Gastroesophageal sphincter (tissue), 4 donors: Measurements from ENCODE around the gene HSD17B14. TPM values are rescaled to one million over a fixed set of nuclear protein-coding genes. Genes with fewer than 3 reads are reported as not detected.

Experiments used
- ATAC-seq: fragments of 150-250 bp; one replicate; pipeline ENCODE4 v1.9.1; 2016; ENCODE audit warnings: mild to moderate bottlenecking, moderate library complexity
- H3K27ac ChIP-seq, 4 donors: fragments of 200-600 bp; sonication (generic) in 3 of 4; 1 replicate in 3 of 4; 2 replicates in 1 of 4; pipeline ENCODE4 v1.5.1; 2016 to 2019
- H3K27me3 ChIP-seq: fragments of 200-600 bp; sonication (generic); one replicate; pipeline ENCODE4 v1.5.1; 2019
- H3K36me3 ChIP-seq, 2 donors: fragments of 200-600 bp; sonication (generic); one replicate each; pipeline ENCODE4 v1.5.1; 2019; ENCODE audit warnings: control low read depth in 1 of 2
- H3K4me1 ChIP-seq, 3 donors: fragments of 200-600 bp; sonication (generic); 1 replicate in 2 of 3; 2 replicates in 1 of 3; pipeline ENCODE4 v1.5.1; 2016 to 2019; ENCODE audit warnings: control low read depth in 2 of 3
- H3K4me3 ChIP-seq, 2 donors: fragments of 200-600 bp; sonication (generic); one replicate each; pipeline ENCODE4 v1.5.1; 2019; ENCODE audit warnings: mild to moderate bottlenecking in 1 of 2, moderate library complexity in 1 of 2
- H3K9me3 ChIP-seq, 3 donors: fragments of 200-600 bp; sonication (generic); one replicate each; pipeline ENCODE4 v1.5.1; 2017 to 2019; ENCODE audit warnings: control low read depth in 2 of 3
- CTCF ChIP-seq, 4 experiments: fragments of 200-600 bp in 2 of 4; fragments of 450-650 bp in 2 of 4; sonication (generic) in 1 of 4; IDR thresholded peaks; one replicate each; pipeline ENCODE4 v1.5.1; 2017 to 2019; ENCODE audit warnings: antibody characterized with exemption in 4 of 4, mild to moderate bottlenecking in 2 of 4, moderate library complexity in 2 of 4
- EP300 ChIP-seq: sonication (generic); formaldehyde crosslinking; IDR thresholded peaks from one replicate; pipeline ENCODE4 v1.6.1; 2017; ENCODE audit warnings: antibody characterized with exemption, mild to moderate bottlenecking
- POLR2A ChIP-seq, 2 donors: fragments of 450-650 bp; IDR thresholded peaks; one replicate each; pipeline ENCODE4 v1.6.1; 2017; ENCODE audit warnings: antibody characterized with exemption in 2 of 2, mild to moderate bottlenecking in 2 of 2, moderate library complexity in 1 of 2
- POLR2AphosphoS5 ChIP-seq: sonication (generic); formaldehyde crosslinking; IDR thresholded peaks from one replicate; pipeline ENCODE4 v1.6.1; 2017; ENCODE audit warnings: antibody characterized with exemption
- WGBS, 2 donors: methylation state at CpG; one replicate each; pipeline ENCODE4 v1.1.5; 2018; ENCODE audit warnings: low coverage in 1 of 2; 5-methylcytosine and 5-hydroxymethylcytosine counted together
- total RNA-seq, 4 donors: library from RNA; depleted of rRNA; stranded (reverse); fragments of >200 nt; gene quantifications; one replicate each; pipeline ENCODE4 v1.1.0, GENCODE V29; 2016

Gene HSD17B14
- total RNA-seq, 4 donors from 2014 or later: 5.3 to 12.5 (median 8.2) TPM

GRCh38 chr19:48804496-48804895 is 31.8 kb downstream of the HSD17B14 start:
- Histone ChIP-seq H3K9me3 (no peaks in the 10 kb centered on the region), H3K27me3 (no peaks in the 10 kb centered on the region), H3K4me3 (no peak overlapping the region), H3K27ac (no peak overlapping the region), H3K36me3 (peaks cover 0 to 59% of the 10 kb centered on the region in 2 donors), H3K4me1 (peaks cover 0 to 25% (median 0%) of the 10 kb centered on the region in 3 donors)
- TF ChIP-seq POLR2A (IDR thresholded peaks at IDR 0.05): no peak
- no peak for TF ChIP-seq EP300
- no peak for TF ChIP-seq CTCF (IDR thresholded peaks at IDR 0.05)
- no peak for TF ChIP-seq POLR2AphosphoS5
- no peak for ATAC-seq
- WGBS, 2 donors: 67 to 79% methylated on average over 5 to 7 of the region's 8 CpGs

- H3K36me3 ChIP-seq: peaks cover 0 to 71% of the 10 kb centered on the region in 2 donors
- peaks cover 0 to 10% (median 0%) of the 10 kb centered on the region in 3 donors for H3K4me1 ChIP-seq
- no peaks in the 10 kb centered on the region for H3K27me3 ChIP-seq
- H3K9me3 ChIP-seq: no peaks in the 10 kb centered on the region
- TF ChIP-seq POLR2AphosphoS5 (no peak), EP300 (no peak), CTCF (IDR thresholded peaks at IDR 0.05) (no peak), POLR2A (IDR thresholded peaks at IDR 0.05) (no peak)
- H3K27ac ChIP-seq: no peak overlapping the region
- WGBS, 2 donors: 80 to 100% methylated on average over 1 of the region's 2 CpGs
- H3K4me3 ChIP-seq: no peak overlapping the region
- no peak for ATAC-seq
These were observed 33.7 kb downstream of the HSD17B14 start for GRCh38 chr19:48802623-48803022.

GRCh38 chr19:48799358-48800300 is 36.7 kb downstream of the HSD17B14 start:
- TF ChIP-seq EP300 (no peak), CTCF (IDR thresholded peaks at IDR 0.05) (no peak), POLR2A (IDR thresholded peaks at IDR 0.05) (no peak), POLR2AphosphoS5 (no peak)
- H3K27ac ChIP-seq: no peak overlapping the region
- no peaks in the 10 kb centered on the region for H3K9me3 ChIP-seq
- ATAC-seq: no peak
- H3K4me3 ChIP-seq: no peak overlapping the region
- H3K36me3 ChIP-seq: peaks cover 0 to 63% of the 10 kb centered on the region in 2 donors
- H3K4me1 ChIP-seq: peaks cover 0 to 21% (median 11%) of the 10 kb centered on the region in 3 donors
- no peaks in the 10 kb centered on the region for H3K27me3 ChIP-seq
- WGBS, 2 donors: 63 to 93% methylated on average over 3 to 4 of the region's 44 CpGs

- WGBS, 2 donors: no CpG with 5 or more reads among the region's 6 CpGs
- no peak overlapping the region for H3K27ac ChIP-seq
- H3K9me3 ChIP-seq: no peaks in the 10 kb centered on the region
- peaks cover 0 to 24% (median 14%) of the 10 kb centered on the region in 3 donors for H3K4me1 ChIP-seq
- peaks cover 0 to 58% of the 10 kb centered on the region in 2 donors for H3K36me3 ChIP-seq
- TF ChIP-seq EP300: no peak
- no peak for TF ChIP-seq POLR2AphosphoS5
- no peak for TF ChIP-seq CTCF (IDR thresholded peaks at IDR 0.05)
- no peak for TF ChIP-seq POLR2A (IDR thresholded peaks at IDR 0.05)
- no peak for ATAC-seq
- H3K27me3 ChIP-seq: no peaks in the 10 kb centered on the region
- H3K4me3 ChIP-seq: no peak overlapping the region
These were observed 37.4 kb downstream of the HSD17B14 start for GRCh38 chr19:48798937-48799336.
